Breast epithelium (tissue), 3 donors: ENCODE measurements around the gene HES5.

Source experiments
- CTCF ChIP-seq, 3 donors: fragments of 450-650 bp; IDR thresholded peaks; one replicate each; pipeline ENCODE4 v1.5.1; 2016 to 2017; ENCODE audit warnings: antibody characterized with exemption in 3 of 3, mild to moderate bottlenecking in 3 of 3, moderate library complexity in 3 of 3
- POLR2AphosphoS5 ChIP-seq, 3 donors: sonication (generic); formaldehyde crosslinking; IDR thresholded peaks; one replicate each; pipeline ENCODE4 v1.6.1; 2017; ENCODE audit warnings: antibody characterized with exemption in 3 of 3

GRCh38 chr1:2505461-2505994 is 24.5 kb downstream of the HES5 start:
- TF ChIP-seq CTCF (IDR thresholded peaks at IDR 0.05) (no peak), POLR2AphosphoS5 (IDR thresholded peaks at IDR 0.05) (no peak)
